GM19372 (cell line): Measurements from ENCODE around the gene NFIA.

ENCODE experiments used
- ATAC-seq: cut with Tn5 transposase; IDR thresholded peaks from one replicate; pipeline ENCODE4 v1.9.1; 2021; ENCODE audit warnings: mild to moderate bottlenecking, low read depth, moderate library complexity; ENCODE audit not compliant: unreplicated experiment

NFIA gene

GRCh38 chr1:61083013-61083806 is 849 bp downstream of the NFIA start:
- no peak for ATAC-seq

- no peak for ATAC-seq
These were observed 1.6 kb downstream of the NFIA start for GRCh38 chr1:61083807-61084440.

DNA sequence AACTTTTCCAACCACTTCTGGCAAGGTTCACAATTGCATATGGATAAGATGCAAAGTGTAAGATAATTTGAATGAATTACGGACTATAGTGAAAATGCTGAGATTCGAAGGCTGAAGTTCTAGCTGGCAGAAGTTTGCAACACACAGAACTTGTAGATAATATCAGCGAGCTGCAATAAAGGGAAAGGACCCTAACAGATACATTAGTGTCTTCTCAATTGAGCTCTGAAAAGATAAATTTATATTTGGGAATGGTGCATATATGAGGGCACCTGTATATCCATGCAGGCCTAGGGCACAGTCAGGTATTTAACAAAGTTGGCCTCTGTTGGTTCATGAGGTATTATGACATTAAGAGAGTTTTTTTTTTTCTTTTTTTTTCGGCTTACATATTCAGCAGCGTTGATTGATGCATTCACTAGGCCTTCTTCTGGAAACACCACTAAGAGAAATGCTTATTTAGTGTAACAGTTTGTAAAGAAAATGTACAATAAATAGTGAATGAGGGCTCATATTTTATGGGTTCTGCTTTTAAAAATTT is 2.2 kb downstream of the NFIA start:
- ATAC-seq: no peak

GRCh38 chr1:61085206-61085982 is 3.0 kb downstream of the NFIA start:
- ATAC-seq: no peak

DNA sequence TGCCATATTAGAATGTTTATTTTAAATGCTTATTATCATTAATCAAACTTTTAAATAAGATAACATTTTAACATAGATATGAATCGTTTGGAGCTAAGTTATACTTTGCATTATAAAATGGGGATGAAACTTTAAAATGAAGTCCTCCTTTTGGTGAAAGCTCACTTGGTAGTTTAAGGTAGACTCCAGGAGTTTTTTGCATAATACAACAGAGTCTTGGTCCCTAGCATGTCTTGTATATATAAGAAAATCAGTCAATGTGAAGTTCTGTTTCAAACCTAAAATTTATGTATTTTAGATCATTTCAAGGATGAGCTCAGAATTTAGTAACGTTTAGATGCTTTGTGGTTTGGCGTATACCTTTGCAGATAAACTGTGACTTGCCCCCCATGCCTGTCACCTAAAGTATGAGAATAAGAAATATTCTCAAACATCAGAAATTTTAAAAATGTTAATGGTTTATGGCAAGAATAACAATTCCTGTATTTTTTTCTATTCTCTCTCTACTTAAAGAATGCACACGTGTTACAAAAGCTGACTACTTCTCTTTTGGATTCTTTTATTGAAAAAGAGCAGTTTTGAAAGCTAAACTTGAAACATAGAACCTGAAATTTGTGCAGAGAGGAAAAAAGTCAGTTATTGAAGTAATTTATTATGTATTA is 3.8 kb downstream of the NFIA start:
- no peak for ATAC-seq

DNA sequence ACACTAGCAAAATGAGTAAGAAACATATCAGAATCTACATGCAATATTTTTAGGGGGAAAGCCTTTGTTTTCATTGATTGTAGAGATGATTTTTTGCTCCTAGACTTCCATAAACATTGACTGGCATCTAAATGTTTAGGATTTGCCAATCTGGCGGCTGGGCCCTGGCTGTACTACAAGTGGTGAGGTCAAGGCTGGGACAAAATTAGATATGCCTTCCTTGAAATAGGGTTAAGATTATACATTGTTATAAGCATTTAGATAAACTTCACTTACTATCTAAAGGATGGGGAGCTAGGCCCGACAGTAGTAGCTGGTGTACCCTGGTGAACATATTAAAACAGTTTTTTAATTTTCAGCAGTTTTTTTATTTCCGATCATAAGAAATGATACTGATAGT is 5.2 kb downstream of the NFIA start:
- ATAC-seq: no peak

DNA sequence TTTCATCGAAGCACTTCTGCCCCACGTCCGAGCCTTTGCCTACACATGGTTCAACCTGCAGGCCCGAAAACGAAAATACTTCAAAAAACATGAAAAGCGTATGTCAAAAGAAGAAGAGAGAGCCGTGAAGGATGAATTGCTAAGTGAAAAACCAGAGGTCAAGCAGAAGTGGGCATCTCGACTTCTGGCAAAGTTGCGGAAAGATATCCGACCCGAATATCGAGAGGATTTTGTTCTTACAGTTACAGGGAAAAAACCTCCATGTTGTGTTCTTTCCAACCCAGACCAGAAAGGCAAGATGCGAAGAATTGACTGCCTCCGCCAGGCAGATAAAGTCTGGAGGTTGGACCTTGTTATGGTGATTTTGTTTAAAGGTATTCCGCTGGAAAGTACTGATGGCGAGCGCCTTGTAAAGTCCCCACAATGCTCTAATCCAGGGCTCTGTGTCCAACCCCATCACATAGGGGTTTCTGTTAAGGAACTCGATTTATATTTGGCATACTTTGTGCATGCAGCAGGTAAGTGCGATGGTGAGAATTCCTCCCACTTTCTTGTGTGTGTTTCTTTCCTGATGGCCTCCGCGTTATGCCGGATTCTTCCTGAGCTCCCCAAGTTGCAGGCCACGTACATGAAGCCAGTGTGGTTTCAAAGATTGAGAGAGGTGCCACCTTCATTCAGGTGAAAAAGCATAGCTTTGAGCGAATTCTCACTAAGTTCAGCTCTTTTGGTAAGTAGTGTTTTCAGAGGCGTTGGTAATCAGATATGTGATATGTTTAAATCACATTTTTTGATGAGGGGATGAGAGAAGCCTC is 6.0 kb downstream of the NFIA start:
- ATAC-seq: no peak

- ATAC-seq: no peak
These were observed 7.0 kb downstream of the NFIA start for GRCh38 chr1:61089338-61089737.

- ATAC-seq: no peak
These were observed 7.4 kb downstream of the NFIA start for GRCh38 chr1:61089741-61090140.

GRCh38 chr1:61090546-61091202 is 8.3 kb downstream of the NFIA start:
- no peak for ATAC-seq

GRCh38 chr1:61091455-61091854 is 9.1 kb downstream of the NFIA start:
- ATAC-seq: no peak

- no peak for ATAC-seq
These were observed 10.3 kb downstream of the NFIA start for GRCh38 chr1:61092642-61093041.

DNA sequence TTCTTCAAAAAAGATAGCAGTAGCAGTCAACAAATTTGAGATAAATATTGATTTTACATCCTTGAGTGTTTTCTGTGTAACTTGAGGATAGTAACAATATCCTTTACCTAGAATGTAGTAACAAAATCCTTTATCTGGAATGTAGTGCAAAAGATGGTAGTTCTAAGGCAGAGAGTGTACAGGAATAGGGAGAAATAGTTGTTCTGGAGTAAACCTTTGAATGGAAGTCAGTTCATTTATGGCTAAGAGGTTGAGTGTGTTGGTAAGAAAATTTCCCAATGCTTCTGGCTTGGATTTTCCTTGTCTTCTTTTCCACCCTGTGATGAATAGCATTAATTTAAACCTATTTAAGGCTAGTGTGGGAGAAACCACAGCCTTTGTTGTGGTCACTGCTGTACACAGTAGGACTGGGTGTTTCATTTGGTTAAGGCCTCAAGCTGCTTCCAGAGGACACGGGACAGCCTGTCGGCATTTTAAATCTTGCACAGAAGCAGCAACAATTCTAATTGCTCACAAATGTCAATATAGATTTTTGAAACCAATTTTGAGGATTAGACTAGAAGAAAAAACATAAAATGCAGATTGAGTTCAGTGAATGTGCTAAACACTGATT is 11.3 kb downstream of the NFIA start:
- no peak for ATAC-seq

- no peak for ATAC-seq
These were observed 12.5 kb downstream of the NFIA start for GRCh38 chr1:61094677-61095469.

DNA sequence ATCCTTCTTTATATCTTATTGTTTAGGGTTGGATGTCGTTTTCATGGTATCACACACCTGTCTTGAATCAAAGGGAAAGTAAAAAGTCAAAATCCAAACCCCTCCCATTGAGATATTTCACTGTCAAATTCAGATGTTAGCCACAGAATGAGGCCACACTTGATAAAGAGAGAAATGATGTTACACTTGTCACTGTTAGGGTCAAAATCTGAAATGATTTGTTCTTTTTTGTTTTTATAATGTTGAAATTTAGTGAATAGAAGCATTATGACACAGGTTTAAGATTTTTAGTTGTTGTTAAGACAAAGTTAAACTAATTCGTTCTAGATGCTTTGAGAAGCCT is 13.1 kb downstream of the NFIA start:
- no peak for ATAC-seq

- ATAC-seq: no peak
These were observed 15.0 kb downstream of the NFIA start for GRCh38 chr1:61097317-61097716.

- no peak for ATAC-seq
These were observed 15.4 kb downstream of the NFIA start for GRCh38 chr1:61097722-61098121.

DNA sequence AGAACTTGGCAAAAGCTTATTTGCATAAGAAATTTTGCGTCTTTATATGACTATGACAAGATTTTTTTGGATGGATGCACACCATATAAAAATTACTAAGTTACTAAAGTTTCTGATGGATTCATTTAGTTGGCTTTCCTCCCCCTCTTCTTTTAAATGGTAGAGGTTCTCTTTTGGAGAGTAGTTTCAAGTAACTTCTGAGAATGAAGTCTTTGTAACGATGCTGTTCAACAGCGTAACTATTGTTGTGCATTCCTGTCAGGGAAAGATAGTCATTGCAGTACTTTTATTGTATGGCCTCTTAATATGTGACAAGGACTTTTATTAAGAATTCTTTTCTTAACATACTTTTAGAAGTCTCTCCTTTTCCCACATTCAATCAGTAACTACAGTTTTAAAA is 16.0 kb downstream of the NFIA start:
- no peak for ATAC-seq
